HepG2 (cell line): Measurements from ENCODE around the gene TLE2. TPM values are rescaled to one million over a fixed set of nuclear protein-coding genes. Genes with fewer than 3 reads are reported as not detected.

Source experiments
- BORCS8-MEF2B ChIP-seq: sonication (generic); formaldehyde crosslinking; IDR thresholded peaks from 2 replicates; pipeline ENCODE4 v1.8.0; 2022; ENCODE audit warnings: mild to moderate bottlenecking, missing genetic modification reagents
- CCDC6 ChIP-seq: sonication (generic); formaldehyde crosslinking; IDR thresholded peaks from 2 replicates; pipeline ENCODE4 v1.8.1; 2022; ENCODE audit warnings: mild to moderate bottlenecking, missing genetic modification reagents, moderate library complexity
- CREB1 ChIP-seq, 2 experiments: fragments of 450-650 bp in 1 of 2; IDR thresholded peaks; 2 replicates each; pipeline ENCODE4 v1.6.1; 2016 to 2017; ENCODE audit warnings: control low read depth in 1 of 2, mild to moderate bottlenecking in 1 of 2, missing compliant biosample characterization in 1 of 2, missing genetic modification characterization in 1 of 2
- FOSL2 ChIP-seq: sonication (generic); formaldehyde crosslinking; IDR thresholded peaks from 2 replicates; pipeline ENCODE4 v1.4.0; 2020; ENCODE audit warnings: missing genetic modification reagents
- HNF4A ChIP-seq: sonication (generic); formaldehyde crosslinking; IDR thresholded peaks from 2 replicates; pipeline ENCODE4 v1.4.0; 2020; ENCODE audit warnings: missing genetic modification reagents
- KDM5B ChIP-seq: sonication (generic); formaldehyde crosslinking; IDR thresholded peaks from 2 replicates; pipeline ENCODE4 v1.4.0; 2020; ENCODE audit warnings: missing genetic modification reagents, mild to moderate bottlenecking, borderline replicate concordance
- PHF21A ChIP-seq: sonication (generic); formaldehyde crosslinking; IDR thresholded peaks from 2 replicates; pipeline ENCODE4 v1.5.0; 2020; ENCODE audit warnings: mild to moderate bottlenecking, missing genetic modification reagents
- RAD21 ChIP-seq: fragments of 450-650 bp; formaldehyde crosslinking; IDR thresholded peaks from 2 replicates; pipeline ENCODE4 v1.5.0; 2020; ENCODE audit warnings: mild to moderate bottlenecking
- REPIN1 ChIP-seq: sonication (generic); formaldehyde crosslinking; IDR thresholded peaks from 2 replicates; pipeline ENCODE4 v1.8.0; 2022; ENCODE audit warnings: missing genetic modification reagents, low read depth, mild to moderate bottlenecking, borderline replicate concordance
- SAP130 ChIP-seq: IDR thresholded peaks from 2 replicates; pipeline ENCODE4 v1.6.1; 2016; ENCODE audit warnings: low read depth
- SMC3 ChIP-seq: IDR thresholded peaks from 2 replicates; pipeline ENCODE4 v1.6.1; 2011; ENCODE audit warnings: low read length, improper control_type of control experiment
- TBL1XR1 ChIP-seq: fragments of 150-350 bp; IDR thresholded peaks from 2 replicates; pipeline ENCODE4 v1.6.1; 2014; ENCODE audit warnings: borderline replicate concordance, low read length; ENCODE audit not compliant: partially characterized antibody
- ZNF225 ChIP-seq: sonication (generic); formaldehyde crosslinking; IDR thresholded peaks from 2 replicates; pipeline ENCODE4 v1.4.0; 2020; ENCODE audit warnings: mild to moderate bottlenecking, missing genetic modification reagents
- ZNF501 ChIP-seq: sonication (generic); formaldehyde crosslinking; IDR thresholded peaks from 2 replicates; pipeline ENCODE4 v1.5.1; 2020; ENCODE audit warnings: mild to moderate bottlenecking, moderate library complexity, missing genetic modification reagents
- ZNF556 ChIP-seq: sonication (generic); formaldehyde crosslinking; IDR thresholded peaks from 2 replicates; pipeline ENCODE4 v1.4.0; 2020; ENCODE audit warnings: mild to moderate bottlenecking, missing genetic modification reagents, borderline replicate concordance
- ZNF562 ChIP-seq: sonication (generic); formaldehyde crosslinking; IDR thresholded peaks from 2 replicates; pipeline ENCODE4 v1.8.0; 2022; ENCODE audit warnings: missing genetic modification reagents, borderline replicate concordance
- ZNF564 ChIP-seq: sonication (generic); formaldehyde crosslinking; IDR thresholded peaks from 2 replicates; pipeline ENCODE4 v1.8.1; 2023; ENCODE audit warnings: mild to moderate bottlenecking, missing genetic modification reagents
- ZNF761 ChIP-seq: sonication (generic); formaldehyde crosslinking; conservative IDR thresholded peaks from 2 replicates; pipeline ENCODE4 v1.4.0; 2020; ENCODE audit warnings: mild to moderate bottlenecking, missing genetic modification reagents
- polyA plus RNA-seq, 8 experiments: library from polyadenylated mRNA; depleted of rRNA in 3 of 8; stranded (reverse) in 7 of 8; unstranded in 1 of 8; fragments of >200 nt; fragmentation: Illumina TruSeq in 4 of 8; extraction: Trizol in 4 of 8; gene quantifications; 2 replicates each; pipeline versions ENCODE4 v1.2.1 to v1.2.3, GENCODE V29; 2011 to 2016; ENCODE audit warnings: low read depth in 4 of 8, missing spikeins in 1 of 8, mixed read lengths in 1 of 8; ENCODE audit not compliant: insufficient read depth in 1 of 8
- total RNA-seq, 5 experiments: library from RNA; depleted of rRNA; stranded (reverse); fragments of >200 nt; fragmentation: Illumina TruSeq; extraction: Trizol; gene quantifications; 2 replicates each; pipeline ENCODE4 v1.2.3, GENCODE V29; 2016; ENCODE audit warnings: low read depth in 1 of 5
- TF ChIP-seq, protein P1 (sequence below): sonication (generic); formaldehyde crosslinking; IDR thresholded peaks from 2 replicates; pipeline ENCODE4 v1.4.0; 2020; ENCODE audit warnings: mild to moderate bottlenecking, missing genetic modification reagents
- TF ChIP-seq, protein P2 (sequence below): IDR thresholded peaks from 2 replicates; pipeline ENCODE4 v1.6.1; 2016; ENCODE audit warnings: low read depth
- TF ChIP-seq, protein P3 (sequence below): sonication (generic); formaldehyde crosslinking; conservative IDR thresholded peaks from 2 replicates; pipeline ENCODE4 v1.8.0; 2022; ENCODE audit warnings: mild to moderate bottlenecking, moderate library complexity, missing genetic modification reagents
- TF ChIP-seq, protein P4 (sequence below): sonication (generic); formaldehyde crosslinking; conservative IDR thresholded peaks from 2 replicates; pipeline ENCODE4 v1.8.1; 2023; ENCODE audit warnings: missing genetic modification reagents
- TF ChIP-seq, protein P5 (sequence below): sonication (generic); formaldehyde crosslinking; IDR thresholded peaks from 2 replicates; pipeline ENCODE4 v1.4.0; 2020; ENCODE audit warnings: missing genetic modification reagents

The TLE2 gene
- total and polyA plus RNA-seq, 2 of the 13 experiments (the other 11 are each of a cell fraction or from before 2014, with no cell fraction given): 0.07 to 0.81 TPM

DNA sequence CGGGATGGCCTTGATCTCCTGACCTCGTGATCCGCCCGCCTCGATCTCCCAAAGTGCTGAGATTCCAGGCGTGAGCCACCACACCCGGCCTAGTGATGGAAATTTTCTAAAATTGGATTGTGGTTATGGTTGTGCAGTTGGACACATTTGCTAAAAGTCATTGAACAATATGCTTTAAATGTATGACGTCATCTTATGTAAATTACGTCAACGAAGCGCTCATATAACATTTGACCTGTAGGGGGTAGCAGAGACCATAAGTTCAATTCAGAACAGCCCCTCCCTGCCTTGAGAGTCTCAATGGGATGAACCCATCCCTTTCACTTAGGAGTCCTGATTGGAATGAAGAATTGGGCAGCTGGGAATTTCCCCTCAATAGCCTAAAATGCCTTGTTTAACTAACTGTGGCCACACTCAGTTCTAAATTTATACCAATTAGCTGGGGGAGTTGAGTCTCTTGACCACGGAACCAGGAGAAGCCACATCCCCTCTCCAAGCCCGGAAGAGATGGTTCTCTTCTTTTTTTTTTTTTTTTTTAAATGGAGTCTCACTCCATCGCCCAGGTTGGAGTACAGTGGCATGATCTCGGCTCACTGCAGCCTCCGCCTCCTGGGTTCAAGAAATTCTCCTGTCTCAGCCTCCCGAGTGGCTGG lies 66.9 kb downstream of the TLE2 start (continued):
- TF ChIP-seq ZNF501 (CRISPR knock-in tag) (0 out of 2 replicates have a peak, but pooled peaks have one; percentile 27), ZNF564 (CRISPR knock-in tag) (no peak), ZNF225 (CRISPR knock-in tag) (no peak), CREB1 (IDR thresholded peaks at IDR 0.05) (peak; percentile 99), CREB1 (CRISPR knock-in tag; IDR thresholded peaks at IDR 0.05) (peak; percentile 95), REPIN1 (CRISPR knock-in tag) (peak; percentile 35; the same call in 1 of the 2 replicates), KDM5B (CRISPR knock-in tag) (no peak), ZNF761 (CRISPR knock-in tag) (no peak), PHF21A (CRISPR knock-in tag) (peak; percentile 25; the same call in 1 of the 2 replicates), TBL1XR1 (peak; percentile 72), ZNF556 (no peak), BORCS8-MEF2B (CRISPR knock-in tag) (no peak), SAP130 (CRISPR knock-in tag) (0 out of 2 replicates have a peak, but pooled peaks have one; percentile 23), CCDC6 (CRISPR knock-in tag) (no peak), SMC3 (peak; percentile 81), FOSL2 (CRISPR knock-in tag) (peak; percentile 30; the same call in 1 of the 2 replicates), RAD21 (CRISPR knock-in tag) (peak; percentile 73; the same call in 1 of the 2 replicates), HNF4A (CRISPR knock-in tag) (0 out of 2 replicates have a peak, but pooled peaks have one; percentile 18), ZNF562 (no peak)
- TF ChIP-seq, protein P1, sequence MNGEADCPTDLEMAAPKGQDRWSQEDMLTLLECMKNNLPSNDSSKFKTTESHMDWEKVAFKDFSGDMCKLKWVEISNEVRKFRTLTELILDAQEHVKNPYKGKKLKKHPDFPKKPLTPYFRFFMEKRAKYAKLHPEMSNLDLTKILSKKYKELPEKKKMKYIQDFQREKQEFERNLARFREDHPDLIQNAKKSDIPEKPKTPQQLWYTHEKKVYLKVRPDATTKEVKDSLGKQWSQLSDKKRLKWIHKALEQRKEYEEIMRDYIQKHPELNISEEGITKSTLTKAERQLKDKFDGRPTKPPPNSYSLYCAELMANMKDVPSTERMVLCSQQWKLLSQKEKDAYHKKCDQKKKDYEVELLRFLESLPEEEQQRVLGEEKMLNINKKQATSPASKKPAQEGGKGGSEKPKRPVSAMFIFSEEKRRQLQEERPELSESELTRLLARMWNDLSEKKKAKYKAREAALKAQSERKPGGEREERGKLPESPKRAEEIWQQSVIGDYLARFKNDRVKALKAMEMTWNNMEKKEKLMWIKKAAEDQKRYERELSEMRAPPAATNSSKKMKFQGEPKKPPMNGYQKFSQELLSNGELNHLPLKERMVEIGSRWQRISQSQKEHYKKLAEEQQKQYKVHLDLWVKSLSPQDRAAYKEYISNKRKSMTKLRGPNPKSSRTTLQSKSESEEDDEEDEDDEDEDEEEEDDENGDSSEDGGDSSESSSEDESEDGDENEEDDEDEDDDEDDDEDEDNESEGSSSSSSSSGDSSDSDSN (CRISPR knock-in tag): no peak
- TF ChIP-seq, protein P2, sequence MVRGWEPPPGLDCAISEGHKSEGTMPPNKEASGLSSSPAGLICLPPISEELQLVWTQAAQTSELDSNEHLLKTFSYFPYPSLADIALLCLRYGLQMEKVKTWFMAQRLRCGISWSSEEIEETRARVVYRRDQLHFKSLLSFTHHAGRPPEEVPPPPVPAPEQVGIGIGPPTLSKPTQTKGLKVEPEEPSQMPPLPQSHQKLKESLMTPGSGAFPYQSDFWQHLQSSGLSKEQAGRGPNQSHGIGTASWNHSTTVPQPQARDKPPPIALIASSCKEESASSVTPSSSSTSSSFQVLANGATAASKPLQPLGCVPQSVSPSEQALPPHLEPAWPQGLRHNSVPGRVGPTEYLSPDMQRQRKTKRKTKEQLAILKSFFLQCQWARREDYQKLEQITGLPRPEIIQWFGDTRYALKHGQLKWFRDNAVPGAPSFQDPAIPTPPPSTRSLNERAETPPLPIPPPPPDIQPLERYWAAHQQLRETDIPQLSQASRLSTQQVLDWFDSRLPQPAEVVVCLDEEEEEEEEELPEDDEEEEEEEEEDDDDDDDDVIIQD (CRISPR knock-in tag): 0 out of 2 replicates have a peak, but pooled peaks have one; percentile 18
- TF ChIP-seq, protein P3, sequence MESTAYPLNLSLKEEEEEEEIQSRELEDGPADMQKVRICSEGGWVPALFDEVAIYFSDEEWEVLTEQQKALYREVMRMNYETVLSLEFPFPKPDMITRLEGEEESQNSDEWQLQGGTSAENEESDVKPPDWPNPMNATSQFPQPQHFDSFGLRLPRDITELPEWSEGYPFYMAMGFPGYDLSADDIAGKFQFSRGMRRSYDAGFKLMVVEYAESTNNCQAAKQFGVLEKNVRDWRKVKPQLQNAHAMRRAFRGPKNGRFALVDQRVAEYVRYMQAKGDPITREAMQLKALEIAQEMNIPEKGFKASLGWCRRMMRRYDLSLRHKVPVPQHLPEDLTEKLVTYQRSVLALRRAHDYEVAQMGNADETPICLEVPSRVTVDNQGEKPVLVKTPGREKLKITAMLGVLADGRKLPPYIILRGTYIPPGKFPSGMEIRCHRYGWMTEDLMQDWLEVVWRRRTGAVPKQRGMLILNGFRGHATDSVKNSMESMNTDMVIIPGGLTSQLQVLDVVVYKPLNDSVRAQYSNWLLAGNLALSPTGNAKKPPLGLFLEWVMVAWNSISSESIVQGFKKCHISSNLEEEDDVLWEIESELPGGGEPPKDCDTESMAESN (CRISPR knock-in tag): no peak
- TF ChIP-seq, protein P4, sequence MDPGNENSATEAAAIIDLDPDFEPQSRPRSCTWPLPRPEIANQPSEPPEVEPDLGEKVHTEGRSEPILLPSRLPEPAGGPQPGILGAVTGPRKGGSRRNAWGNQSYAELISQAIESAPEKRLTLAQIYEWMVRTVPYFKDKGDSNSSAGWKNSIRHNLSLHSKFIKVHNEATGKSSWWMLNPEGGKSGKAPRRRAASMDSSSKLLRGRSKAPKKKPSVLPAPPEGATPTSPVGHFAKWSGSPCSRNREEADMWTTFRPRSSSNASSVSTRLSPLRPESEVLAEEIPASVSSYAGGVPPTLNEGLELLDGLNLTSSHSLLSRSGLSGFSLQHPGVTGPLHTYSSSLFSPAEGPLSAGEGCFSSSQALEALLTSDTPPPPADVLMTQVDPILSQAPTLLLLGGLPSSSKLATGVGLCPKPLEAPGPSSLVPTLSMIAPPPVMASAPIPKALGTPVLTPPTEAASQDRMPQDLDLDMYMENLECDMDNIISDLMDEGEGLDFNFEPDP (CRISPR knock-in tag): no peak
- TF ChIP-seq, protein P5, sequence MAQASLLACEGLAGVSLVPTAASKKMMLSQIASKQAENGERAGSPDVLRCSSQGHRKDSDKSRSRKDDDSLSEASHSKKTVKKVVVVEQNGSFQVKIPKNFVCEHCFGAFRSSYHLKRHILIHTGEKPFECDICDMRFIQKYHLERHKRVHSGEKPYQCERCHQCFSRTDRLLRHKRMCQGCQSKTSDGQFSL (CRISPR knock-in tag): 0 out of 2 replicates have a peak, but pooled peaks have one; percentile 39
